Measurements from ENCODE around the gene PLEKHG5.
"Not testable (repeated sequence)": the region's sequence is repeated elsewhere in the genome, so short reads cannot be mapped to it uniquely, and the experiment has no call there.

Gene PLEKHG5

GRCh38 chr1:6445062-6445763 lies 46.3 kb downstream of the PLEKHG5 start:
- FAIRE-seq = no peak

GRCh38 chr1:6444377-6444776 lies 47.1 kb downstream of the PLEKHG5 start:
- FAIRE-seq = no peak

GRCh38 chr1:6443339-6444115 lies 47.9 kb downstream of the PLEKHG5 start:
- FAIRE-seq = no peak

- no peak for FAIRE-seq
Measured at GRCh38 chr1:6441586-6441985, 49.9 kb downstream of the PLEKHG5 start.

- no peak for FAIRE-seq
Measured at GRCh38 chr1:6440198-6441126, 51.0 kb downstream of the PLEKHG5 start.

DNA sequence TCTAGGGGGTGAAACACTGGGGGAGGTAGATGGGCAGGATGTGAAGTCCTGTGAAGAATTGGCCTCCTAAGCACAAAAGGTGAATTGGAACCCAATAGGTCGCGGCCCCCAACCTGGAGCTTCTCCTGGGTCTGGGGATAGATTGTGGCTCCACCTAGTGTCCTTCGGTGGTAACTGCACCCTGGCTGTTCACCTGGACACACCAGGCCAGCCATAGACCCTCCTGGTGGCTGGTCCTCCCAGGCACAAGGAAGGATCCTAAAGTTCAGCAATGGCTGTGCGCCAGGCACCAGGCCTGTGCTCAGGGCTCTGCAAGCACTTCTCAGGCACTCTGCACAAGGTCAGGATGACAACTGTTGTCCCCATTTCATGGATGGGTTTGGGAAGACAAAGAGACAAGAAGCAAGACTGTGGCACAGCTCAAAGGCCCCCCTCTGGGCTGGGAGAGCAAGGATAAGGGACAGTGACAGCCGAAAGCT lies 53.4 kb downstream of the PLEKHG5 start:
- no peak for FAIRE-seq

DNA sequence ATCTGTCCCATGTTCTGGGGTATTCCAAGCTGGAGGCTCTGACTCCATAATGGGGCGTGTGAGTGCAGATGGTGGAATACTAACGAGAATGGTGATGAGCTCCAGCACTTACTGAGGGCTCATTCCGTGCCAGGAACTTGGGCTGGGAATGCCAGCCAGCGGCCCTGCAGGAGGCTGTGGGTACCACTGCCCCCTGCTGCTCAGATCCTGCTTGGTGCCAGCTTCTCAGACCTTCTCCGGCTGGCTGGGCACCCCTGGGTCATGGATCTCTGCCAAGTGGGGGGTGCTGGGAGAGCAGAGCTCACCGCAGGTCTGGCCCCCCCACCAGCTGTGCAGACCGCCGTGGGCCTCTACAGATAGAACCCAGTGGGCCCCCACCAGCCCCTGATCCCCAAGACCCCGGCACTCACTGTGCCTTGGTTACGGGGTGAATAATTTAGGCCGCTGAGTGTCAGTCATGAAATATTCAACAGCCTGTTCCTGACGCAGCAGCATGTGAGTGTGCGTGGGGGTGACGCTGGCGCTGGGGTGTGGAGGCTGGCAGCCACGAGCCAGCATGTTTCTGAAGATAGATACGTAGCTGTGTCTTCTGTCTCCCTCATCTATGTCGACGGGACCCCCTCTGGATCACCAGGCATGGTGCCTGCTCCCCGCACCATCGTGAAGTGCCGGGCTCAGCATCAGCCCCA lies 54.3 kb downstream of the PLEKHG5 start:
- FAIRE-seq = not testable (repeated sequence)

- not testable (repeated sequence) for FAIRE-seq
Measured at GRCh38 chr1:6436277-6436676, 55.2 kb downstream of the PLEKHG5 start.

GRCh38 chr1:6435547-6435946 lies 55.9 kb downstream of the PLEKHG5 start:
- FAIRE-seq = no peak

DNA sequence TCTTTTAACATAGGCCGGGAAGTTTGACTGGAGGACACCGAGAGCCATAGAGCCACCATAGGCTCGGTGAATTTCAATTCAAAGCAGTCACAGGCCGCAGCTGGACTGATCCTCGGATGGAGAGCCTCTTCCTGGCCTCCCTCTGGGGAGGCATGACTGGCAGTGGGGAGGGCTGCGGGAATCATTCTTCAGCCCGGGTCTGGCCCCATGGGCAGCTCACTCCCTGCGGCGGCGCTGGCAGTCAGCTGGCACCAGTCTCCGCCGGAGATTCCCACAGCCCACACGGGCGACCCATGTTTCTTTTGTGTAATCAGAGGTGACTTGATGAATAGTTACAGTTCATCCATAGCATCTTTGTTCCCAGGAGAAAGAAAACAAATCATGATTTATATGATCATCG lies 56.3 kb downstream of the PLEKHG5 start:
- no peak for FAIRE-seq

DNA sequence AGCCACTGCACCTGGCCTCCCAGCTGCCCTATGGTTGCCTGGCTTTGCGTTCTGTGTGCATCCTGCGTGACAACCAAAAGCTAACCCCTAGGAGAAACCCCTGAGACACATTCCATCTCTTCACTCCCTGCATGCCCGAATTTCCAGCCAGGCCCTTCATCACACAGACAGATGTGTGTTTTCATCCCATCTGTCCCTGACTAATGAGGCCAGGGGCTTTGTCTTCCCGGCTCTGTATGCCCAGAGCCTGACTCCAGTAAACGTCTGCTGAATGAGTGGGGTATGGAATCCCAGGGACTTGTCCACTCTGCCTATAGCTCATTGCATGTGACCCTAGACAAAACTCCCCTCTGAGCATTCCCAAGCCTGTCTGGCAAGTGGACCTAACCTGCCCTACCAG lies 57.3 kb downstream of the PLEKHG5 start:
- FAIRE-seq = no peak

GRCh38 chr1:6431645-6432579 lies 59.6 kb downstream of the PLEKHG5 start:
- FAIRE-seq = not testable (repeated sequence)

DNA sequence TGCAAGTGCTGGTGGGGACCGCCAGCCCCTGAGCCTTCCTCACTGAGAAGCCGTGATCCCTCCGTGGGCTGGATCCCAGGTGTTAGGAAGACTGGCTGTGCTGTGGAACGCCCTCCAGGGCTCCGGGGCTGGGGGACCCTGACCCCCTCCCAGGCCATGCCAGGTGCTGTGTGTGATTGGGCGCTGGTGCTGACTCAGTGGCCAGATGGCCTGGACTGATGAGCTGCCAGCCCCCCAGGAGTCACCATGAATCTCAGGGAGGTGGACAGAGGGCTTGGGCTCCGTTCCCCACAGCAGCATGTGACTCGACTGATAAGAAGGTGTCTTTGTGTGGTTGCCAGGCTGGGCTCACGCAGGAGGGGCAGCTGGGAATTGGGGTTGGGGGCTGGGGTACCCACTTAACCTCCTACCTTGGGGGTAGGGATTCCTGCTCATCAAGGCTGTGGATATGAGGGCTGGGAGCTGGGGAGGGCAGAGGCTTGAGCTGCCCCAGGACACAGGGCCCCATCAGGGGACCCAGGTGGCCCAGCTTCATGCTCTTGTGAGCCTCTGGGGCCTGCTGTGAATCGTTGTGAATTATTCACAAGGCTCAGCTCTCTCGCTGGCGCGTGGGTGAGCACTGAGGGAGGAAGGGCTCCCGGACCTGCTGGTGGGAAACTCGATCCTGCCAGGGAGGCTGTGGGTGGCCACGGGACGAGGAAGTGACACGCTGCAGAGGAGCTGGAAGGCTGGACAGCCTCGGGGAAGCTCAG lies 61.6 kb downstream of the PLEKHG5 start:
- FAIRE-seq = not testable (repeated sequence)

DNA sequence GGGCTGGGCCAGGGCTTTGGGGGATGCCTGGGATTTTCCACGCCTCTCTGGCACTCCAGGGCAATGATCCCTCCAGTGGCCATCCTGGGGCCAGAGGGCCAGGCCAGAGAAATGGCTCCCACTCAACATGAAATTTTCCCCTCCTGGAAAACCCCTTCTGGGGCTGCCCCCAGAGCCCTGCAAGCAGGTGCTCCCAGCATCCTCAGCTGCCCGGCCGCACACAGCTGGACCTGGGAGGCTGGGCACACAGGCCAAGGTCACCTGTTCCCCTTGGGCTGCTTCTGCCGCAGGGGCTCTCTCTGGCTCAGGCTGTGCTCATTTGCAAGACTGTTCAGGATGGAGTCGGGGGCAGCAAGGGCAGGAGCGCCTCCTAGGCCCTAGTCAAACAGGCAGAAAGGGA lies 63.0 kb downstream of the PLEKHG5 start:
- FAIRE-seq = not testable (repeated sequence)

DNA sequence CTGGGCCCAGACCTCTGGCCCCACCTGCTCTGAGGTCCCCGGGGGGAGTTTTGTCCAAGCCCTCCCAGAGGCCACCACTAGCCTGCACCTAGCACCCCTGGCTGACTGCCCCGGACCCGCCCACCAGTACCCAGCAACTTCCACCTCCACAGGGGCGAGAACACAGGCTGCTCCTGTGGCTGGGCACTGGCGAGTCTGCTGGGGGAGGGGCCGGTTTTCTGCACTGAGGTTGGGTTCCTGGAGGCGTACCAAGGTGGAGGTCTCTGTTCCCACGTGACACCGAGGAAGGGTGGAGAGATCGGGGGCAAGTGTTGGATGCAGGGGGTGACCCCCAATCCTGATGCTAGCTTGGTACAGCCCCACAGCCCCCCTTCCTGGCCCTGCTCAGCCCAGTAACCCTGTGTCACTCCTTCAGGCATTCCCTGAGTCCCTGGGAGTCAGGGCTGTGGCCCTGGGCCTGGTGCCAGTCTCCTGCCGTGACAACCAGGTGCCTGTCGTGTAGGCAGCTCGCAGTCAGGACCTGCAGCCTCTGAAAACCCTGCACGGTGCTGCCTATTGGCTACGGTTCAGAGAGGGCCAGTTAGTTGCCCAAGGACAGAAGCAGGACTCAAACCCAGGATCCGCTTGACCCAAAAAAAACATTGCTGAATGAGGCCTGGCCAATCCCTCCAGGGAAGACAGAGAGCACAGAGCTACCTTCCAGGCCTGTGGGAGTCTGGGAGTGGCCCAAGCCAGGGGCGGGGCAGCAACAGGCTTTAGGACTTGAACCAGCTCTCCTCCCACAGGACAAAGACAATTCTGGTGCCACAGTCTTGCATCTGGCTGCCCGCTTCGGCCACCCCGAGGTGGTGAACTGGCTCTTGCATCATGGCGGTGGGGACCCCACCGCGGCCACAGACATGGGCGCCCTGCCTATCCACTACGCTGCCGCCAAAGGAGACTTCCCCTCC lies 63.8 kb downstream of the PLEKHG5 start:
- no peak for FAIRE-seq

GRCh38 chr1:6426972-6427350 lies 64.5 kb downstream of the PLEKHG5 start:
- FAIRE-seq = no peak

GRCh38 chr1:6426277-6426971 lies 65.0 kb downstream of the PLEKHG5 start:
- no peak for FAIRE-seq

DNA sequence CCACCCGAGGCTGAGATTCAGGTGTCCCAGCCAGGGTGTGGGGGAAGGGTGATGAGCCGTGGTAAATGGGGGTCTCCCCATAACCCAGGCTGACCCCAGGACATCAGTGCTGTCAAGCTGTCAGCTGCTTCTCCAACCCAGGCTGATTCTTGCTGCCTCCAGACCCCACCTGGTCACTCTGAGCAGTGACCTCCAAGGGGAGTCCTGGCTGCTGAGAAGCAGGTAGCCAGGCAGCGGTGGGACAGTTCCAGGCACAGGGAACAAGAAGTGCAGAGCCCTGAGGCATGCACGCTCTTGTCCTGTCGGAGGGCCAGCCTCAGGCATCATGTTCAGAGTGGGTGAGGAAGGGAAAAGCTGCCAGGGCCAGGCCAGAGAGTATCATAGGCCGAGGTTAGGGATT lies 65.8 kb downstream of the PLEKHG5 start:
- FAIRE-seq = no peak

All from TTC549 (cell line).